GM23248 (cell line): Measurements from ENCODE around the gene P2RX2.

Experiments used
- EZH2 ChIP-seq: fragments of 200-600 bp; sonication (generic); IDR thresholded peaks from 2 replicates; pipeline ENCODE4 v1.6.1; 2018; ENCODE audit warnings: antibody characterized with exemption, mild to moderate bottlenecking; ENCODE audit not compliant: insufficient read depth, poor library complexity, severe bottlenecking
- EZH2phosphoT487 ChIP-seq: fragments of 200-600 bp; sonication (generic); IDR thresholded peaks from 2 replicates; pipeline ENCODE4 v1.6.1; 2018; ENCODE audit warnings: antibody characterized with exemption, moderate library complexity, mild to moderate bottlenecking, low read depth; ENCODE audit not compliant: insufficient read depth

DNA sequence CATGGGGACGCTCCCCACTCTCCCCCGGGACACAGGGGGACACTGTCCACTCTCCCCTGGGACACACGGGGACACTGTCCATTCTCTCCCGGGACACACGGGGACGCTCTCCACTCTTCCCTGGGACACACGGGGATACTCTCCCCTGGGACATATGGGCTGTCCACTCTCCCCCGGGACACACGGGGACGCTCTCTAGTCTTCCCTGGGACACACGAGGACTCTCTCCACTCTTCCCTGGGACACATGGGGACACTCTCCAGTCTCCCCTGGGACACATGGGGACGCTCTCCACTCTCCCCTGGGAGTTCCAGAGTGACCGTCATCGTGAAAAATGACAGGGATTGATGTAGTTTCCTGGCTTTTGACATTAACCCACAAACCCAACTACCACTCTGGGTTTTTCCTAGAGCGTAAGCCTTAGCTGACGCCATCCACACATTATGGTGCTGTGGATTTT, 3.0 kb upstream of the P2RX2 start:
- TF ChIP-seq EZH2phosphoT487 (no peak), EZH2 (no peak)
